ENCODE results near the gene OSBP2.

DNA sequence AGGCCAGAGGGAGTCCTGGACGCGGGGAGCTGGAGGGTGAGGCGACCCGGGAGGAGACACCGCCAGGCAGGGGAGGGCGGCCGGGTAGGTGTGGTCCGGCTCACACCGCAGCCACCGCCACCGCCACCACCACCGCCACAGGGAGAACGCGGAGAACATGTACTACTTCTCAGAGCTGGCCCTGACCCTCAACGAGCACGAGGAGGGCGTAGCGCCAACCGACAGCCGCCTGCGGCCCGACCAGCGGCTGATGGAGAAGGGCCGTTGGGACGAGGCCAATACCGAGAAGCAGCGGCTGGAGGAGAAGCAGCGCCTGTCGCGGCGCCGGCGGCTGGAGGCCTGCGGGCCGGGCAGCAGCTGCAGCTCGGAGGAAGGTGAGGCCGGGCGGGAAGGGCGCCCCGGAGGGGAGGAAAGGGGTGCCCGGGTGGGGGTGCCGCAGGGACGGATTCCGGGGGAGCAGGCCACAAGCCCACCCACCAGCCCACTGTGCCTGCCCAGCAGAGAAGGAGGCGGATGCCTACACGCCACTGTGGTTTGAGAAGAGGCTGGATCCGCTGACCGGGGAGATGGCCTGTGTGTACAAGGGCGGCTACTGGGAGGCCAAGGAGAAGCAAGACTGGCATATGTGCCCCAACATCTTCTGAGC is 211.1 kb downstream of the OSBP2 start:
- TF ChIP-seq, protein P1, sequence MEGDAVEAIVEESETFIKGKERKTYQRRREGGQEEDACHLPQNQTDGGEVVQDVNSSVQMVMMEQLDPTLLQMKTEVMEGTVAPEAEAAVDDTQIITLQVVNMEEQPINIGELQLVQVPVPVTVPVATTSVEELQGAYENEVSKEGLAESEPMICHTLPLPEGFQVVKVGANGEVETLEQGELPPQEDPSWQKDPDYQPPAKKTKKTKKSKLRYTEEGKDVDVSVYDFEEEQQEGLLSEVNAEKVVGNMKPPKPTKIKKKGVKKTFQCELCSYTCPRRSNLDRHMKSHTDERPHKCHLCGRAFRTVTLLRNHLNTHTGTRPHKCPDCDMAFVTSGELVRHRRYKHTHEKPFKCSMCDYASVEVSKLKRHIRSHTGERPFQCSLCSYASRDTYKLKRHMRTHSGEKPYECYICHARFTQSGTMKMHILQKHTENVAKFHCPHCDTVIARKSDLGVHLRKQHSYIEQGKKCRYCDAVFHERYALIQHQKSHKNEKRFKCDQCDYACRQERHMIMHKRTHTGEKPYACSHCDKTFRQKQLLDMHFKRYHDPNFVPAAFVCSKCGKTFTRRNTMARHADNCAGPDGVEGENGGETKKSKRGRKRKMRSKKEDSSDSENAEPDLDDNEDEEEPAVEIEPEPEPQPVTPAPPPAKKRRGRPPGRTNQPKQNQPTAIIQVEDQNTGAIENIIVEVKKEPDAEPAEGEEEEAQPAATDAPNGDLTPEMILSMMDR (IDR thresholded peaks at IDR 0.05) = no peak
- TF ChIP-seq EZH2 (IDR thresholded peaks at IDR 0.05) = no peak
- no peak for TF ChIP-seq EZH2phosphoT487 (IDR thresholded peaks at IDR 0.05)

All from neural progenitor cell (in vitro differentiated cells).